GM19463 (cell line): ENCODE measurements around the gene DPP10.

ENCODE experiments used
- ATAC-seq: cut with Tn5 transposase; IDR thresholded peaks from one replicate; pipeline ENCODE4 v1.9.1; 2021; ENCODE audit warnings: mild to moderate bottlenecking, moderate library complexity; ENCODE audit not compliant: unreplicated experiment

DPP10 gene

DNA sequence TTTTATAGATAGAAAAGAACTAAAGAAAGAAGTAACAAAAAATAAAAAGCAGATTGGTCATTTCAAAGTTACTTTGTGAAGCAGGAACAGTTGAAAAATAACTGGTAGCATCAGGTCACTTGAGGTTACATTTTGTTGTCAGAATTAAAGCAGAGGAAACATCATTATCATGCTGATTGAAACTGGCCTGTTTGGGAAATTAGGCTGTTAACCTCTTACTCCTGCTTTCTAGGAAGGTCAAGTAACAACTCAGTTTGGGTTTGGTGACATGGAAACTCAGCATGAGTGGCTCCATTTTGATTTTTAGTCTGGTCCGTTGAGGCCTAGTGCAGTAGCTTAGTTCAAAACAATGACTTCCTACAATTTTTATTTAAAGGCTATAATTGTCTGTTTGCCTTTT is 1383.5 kb downstream of the DPP10 start:
- ATAC-seq: no peak

DNA sequence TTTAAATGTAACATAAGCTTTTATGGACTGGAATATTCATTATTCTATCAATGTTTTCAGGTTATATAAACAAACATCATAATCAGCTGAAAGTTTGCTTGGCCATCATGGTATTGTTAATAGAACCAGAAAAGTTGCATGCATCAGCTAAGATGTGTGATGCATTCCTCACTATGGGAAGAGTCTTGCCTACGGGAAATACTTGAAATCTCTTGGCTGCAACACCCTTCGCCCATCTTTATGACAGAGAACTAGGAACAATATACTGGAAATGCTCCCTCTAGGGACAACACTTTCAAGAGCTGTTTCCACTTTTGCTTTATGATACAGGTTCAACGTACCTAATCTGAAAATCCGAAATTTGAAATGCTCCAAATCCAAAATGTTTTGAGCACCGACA is 1390.8 kb downstream of the DPP10 start:
- no peak for ATAC-seq

DNA sequence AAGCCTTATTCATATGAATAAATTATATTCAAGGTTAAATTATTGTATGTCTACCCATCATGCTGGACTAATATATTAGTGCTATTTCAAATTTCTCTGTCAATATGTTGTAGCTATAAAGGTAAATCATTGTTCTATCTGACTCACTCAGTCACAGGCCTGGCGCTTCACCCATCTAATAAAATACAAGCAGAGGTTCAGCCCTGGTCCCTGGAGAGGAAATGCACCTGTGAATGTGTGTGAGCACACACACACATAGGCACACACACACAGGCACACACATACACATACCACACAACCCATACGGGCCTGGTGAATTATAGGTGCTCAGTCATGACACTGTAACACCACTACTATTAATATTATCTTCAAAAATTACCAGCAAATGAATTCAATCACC is 1396.1 kb downstream of the DPP10 start:
- ATAC-seq: no peak

DNA sequence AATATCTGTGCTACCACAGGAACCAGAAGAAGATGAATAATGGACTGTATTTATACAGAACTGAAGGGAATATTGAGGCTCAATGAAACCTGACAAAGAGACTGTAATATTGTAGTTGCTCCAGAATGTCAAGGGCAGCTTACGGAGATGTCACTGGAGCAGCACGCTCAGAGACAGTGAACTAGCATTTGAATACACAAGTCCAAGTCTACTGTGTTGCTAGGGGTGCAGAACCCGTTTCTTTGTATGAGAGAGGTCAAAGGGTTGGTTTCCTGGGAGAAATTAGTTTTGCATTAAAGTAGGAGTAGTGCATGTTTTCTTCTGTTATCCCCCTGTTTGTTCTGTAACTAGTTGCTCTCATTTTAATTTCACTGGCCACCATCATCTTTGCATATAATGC is 1399.9 kb downstream of the DPP10 start:
- no peak for ATAC-seq

DNA sequence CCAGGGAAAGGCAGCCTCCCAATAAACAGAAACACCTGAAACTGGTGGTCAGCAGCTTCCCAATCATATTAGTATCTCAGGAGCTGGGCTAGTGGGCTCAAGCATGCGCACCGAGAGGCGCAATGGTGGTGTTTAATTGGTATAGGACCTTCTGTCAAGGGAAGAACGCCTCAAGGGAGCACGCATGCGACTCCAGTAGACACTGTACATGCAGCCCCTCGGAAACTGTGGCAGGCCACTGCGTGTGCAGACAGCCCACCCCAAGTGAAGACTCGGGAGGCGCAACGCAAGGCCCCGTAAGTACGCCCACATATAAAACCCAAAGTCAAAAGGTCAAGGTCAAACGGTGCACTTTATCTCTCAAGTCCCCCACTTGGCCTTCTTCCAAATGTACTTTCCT is 1405.8 kb downstream of the DPP10 start:
- ATAC-seq: no peak

DNA sequence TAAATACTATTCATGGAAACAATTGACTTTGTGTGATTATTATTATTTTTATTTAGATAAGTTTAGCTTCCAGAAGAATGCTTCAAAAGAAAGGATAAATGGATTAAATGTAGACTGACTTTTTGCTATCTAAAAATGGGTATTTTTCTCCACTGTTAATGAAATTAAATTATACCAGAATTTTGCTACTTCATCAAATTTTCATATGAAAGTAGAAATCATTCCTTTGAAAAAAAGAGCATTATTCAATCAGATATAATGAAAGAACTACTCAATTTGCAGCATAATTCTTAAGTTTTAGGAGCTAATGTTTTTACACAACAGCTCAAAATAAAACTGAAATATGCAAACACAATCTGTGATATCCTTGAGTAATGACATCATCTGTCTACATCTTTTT is 1424.6 kb downstream of the DPP10 start:
- no peak for ATAC-seq

DNA sequence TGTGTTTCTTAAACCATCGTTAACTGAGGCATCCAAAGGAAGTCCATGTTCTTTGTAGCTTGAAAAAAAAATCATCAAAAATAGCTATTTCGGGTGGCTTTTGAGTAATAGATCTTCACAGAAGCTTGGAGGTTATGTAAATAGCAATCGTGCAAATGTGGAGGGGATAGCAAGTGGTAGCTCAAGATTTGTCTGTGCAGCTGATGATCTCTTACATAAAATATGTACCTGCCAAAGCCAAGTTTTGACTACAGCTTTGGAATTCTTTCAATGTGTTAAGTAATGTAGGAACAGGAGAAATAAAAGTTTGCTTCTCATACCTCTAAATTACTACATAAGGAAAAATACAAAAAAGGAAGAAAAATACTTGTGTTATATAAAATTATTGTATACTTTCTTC is 1432.0 kb downstream of the DPP10 start:
- ATAC-seq: no peak

DNA sequence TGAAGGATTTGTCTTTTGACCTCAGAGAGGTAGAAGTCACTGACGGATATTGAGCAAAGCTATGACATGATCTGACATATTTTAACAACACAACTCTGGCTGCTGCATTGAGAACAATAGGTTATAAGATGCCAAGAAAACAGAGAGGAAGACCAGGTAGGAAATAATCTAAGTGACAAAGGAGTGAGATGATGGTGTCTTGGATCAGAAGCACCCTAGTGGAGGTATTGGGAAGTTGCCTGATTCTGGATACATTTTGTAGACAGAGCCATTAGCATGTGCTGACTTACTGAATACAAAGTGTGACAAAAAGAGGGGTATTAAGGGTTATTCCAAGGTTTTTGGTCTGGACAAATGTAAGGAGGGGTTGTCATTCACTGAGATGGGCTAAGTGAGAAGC is 1438.1 kb downstream of the DPP10 start:
- ATAC-seq: no peak

DNA sequence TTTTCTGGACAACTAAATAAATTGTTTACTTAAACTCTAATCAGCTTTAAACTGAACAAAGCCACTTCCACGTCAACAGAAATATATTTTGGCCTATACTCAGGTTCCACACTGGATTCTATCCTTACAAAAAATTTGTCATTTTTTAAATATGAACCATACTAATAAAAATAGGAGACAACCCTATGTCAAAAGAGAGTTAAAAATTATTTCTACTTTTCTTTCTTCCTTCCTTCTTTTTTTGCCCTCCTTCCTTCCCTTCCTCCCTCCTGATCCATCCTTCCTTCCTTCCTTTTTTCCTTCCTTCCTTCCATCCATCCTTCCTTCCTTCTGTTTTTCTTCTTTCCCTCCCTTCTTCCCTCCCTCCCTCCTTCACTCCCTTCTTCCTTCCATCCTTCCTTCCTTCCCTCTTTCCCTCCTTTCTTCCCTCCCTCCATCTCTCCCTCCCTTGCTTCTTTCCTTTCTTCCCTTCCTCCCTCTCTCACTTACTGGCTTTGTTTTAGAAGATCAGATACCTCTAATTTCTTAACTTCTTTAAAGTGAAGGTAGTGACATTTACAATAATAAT is 1444.9 kb downstream of the DPP10 start:
- no peak for ATAC-seq
